Mesenchymal stem cell (in vitro differentiated cells and primary cell): Measurements from ENCODE around the gene SP2.
A peak's percentile ranks its signal among the peaks of the same experiment; 100 is the strongest.

Experiments
- DNase-seq: peaks from one replicate; pipeline ENCODE4 v3.0.0-alpha.2; 2013
- H2AFZ ChIP-seq: one replicate; pipeline ENCODE4 v1.6.1; 2013; ENCODE audit warnings: low read depth, mild to moderate bottlenecking, control low read depth, inconsistent platforms, low read length, moderate library complexity
- H2AK5ac ChIP-seq: 2 replicates; pipeline ENCODE4 v1.6.1; 2013; ENCODE audit warnings: low read length, moderate library complexity, mild to moderate bottlenecking, inconsistent platforms; ENCODE audit not compliant: severe bottlenecking
- H2BK120ac ChIP-seq: one replicate; pipeline ENCODE4 v1.6.1; 2013; ENCODE audit warnings: low read depth, mild to moderate bottlenecking, inconsistent platforms, low read length, moderate library complexity
- H2BK12ac ChIP-seq, 2 experiments: one replicate each; pipeline ENCODE4 v1.6.1; 2013; ENCODE audit warnings: inconsistent platforms in 2 of 2, low read length in 2 of 2, mild to moderate bottlenecking in 2 of 2, moderate library complexity in 2 of 2, control low read depth in 1 of 2
- H2BK15ac ChIP-seq: one replicate; pipeline ENCODE4 v1.6.1; 2013; ENCODE audit warnings: mild to moderate bottlenecking, low read depth, inconsistent platforms; ENCODE audit not compliant: poor library complexity, severe bottlenecking
- H2BK5ac ChIP-seq: 2 replicates; pipeline ENCODE4 v1.6.1; 2013; ENCODE audit warnings: low read depth, mild to moderate bottlenecking, low read length, control low read depth, inconsistent platforms; ENCODE audit not compliant: poor library complexity, severe bottlenecking
- H3K14ac ChIP-seq, 2 experiments: one replicate each; pipeline ENCODE4 v1.6.1; 2013; ENCODE audit warnings: inconsistent platforms in 2 of 2, low read length in 2 of 2, control low read depth in 1 of 2, mild to moderate bottlenecking in 1 of 2, moderate library complexity in 1 of 2
- H3K18ac ChIP-seq, 2 experiments: one replicate each; pipeline ENCODE4 v1.6.1; 2013; ENCODE audit warnings: inconsistent platforms in 2 of 2, low read length in 2 of 2, control low read depth in 1 of 2, low read depth in 1 of 2, mild to moderate bottlenecking in 1 of 2
- H3K23ac ChIP-seq, 2 experiments: one replicate each; pipeline ENCODE4 v1.6.1; 2013; ENCODE audit warnings: inconsistent platforms in 2 of 2, low read length in 2 of 2, mild to moderate bottlenecking in 2 of 2, moderate library complexity in 2 of 2, control low read depth in 1 of 2
- H3K27ac ChIP-seq: 2 replicates; pipeline ENCODE4 v1.5.1; 2013; ENCODE audit warnings: mild to moderate bottlenecking, moderate library complexity, low read length, control low read depth, inconsistent platforms; ENCODE audit not compliant: poor library complexity, severe bottlenecking
- H3K27me3 ChIP-seq, 2 experiments: 2 replicates each; pipeline versions ENCODE4 v1.6.1 to v1.7.0; 2013; ENCODE audit warnings: low read length in 2 of 2, mild to moderate bottlenecking in 2 of 2, moderate library complexity in 2 of 2, control low read depth in 1 of 2, inconsistent platforms in 1 of 2; ENCODE audit not compliant: control insufficient read depth in 1 of 2, insufficient read depth in 1 of 2
- H3K36me3 ChIP-seq, 2 experiments: 2 replicates each; pipeline versions ENCODE4 v1.6.1 to v1.7.0; 2013; ENCODE audit warnings: low read length in 2 of 2, control low read depth in 1 of 2, inconsistent platforms in 1 of 2, low read depth in 1 of 2, mild to moderate bottlenecking in 1 of 2; ENCODE audit not compliant: insufficient read depth in 2 of 2, control insufficient read depth in 1 of 2
- H3K4ac ChIP-seq, 2 experiments: one replicate each; pipeline ENCODE4 v1.6.1; 2013; ENCODE audit warnings: inconsistent platforms in 2 of 2, low read length in 2 of 2, mild to moderate bottlenecking in 2 of 2, moderate library complexity in 2 of 2, control low read depth in 1 of 2, low read depth in 1 of 2
- H3K4me1 ChIP-seq: 2 replicates; pipeline ENCODE4 v1.6.1; 2013; ENCODE audit warnings: low read depth, low read length, control low read depth; ENCODE audit not compliant: control insufficient read depth, insufficient read depth
- H3K4me2 ChIP-seq: 2 replicates; pipeline ENCODE4 v1.6.1; 2013; ENCODE audit warnings: low read length, mild to moderate bottlenecking, inconsistent platforms; ENCODE audit not compliant: poor library complexity, severe bottlenecking
- H3K4me3 ChIP-seq, 2 experiments: 2 replicates each; pipeline versions ENCODE4 v1.5.1 to v1.7.0; 2013; ENCODE audit warnings: low read length in 2 of 2, mild to moderate bottlenecking in 2 of 2, control low read depth in 1 of 2, low read depth in 1 of 2; ENCODE audit not compliant: insufficient read depth in 1 of 2
- H3K79me1 ChIP-seq: replicated peaks from 2 replicates; pipeline ENCODE4 v1.6.1; 2013; ENCODE audit warnings: mild to moderate bottlenecking, control low read depth, low read length, inconsistent platforms; ENCODE audit not compliant: poor library complexity, severe bottlenecking
- H3K9ac ChIP-seq: 2 replicates; pipeline ENCODE4 v1.7.0; 2013; ENCODE audit warnings: mild to moderate bottlenecking, low read length, moderate library complexity
- H3K9me3 ChIP-seq: 2 replicates; pipeline ENCODE4 v1.7.0; 2013; ENCODE audit warnings: mild to moderate bottlenecking, low read length; ENCODE audit not compliant: control insufficient read depth
- H4K8ac ChIP-seq: one replicate; pipeline ENCODE4 v1.6.1; 2013; ENCODE audit warnings: inconsistent platforms, mild to moderate bottlenecking, low read length, moderate library complexity
- H4K91ac ChIP-seq: one replicate; pipeline ENCODE4 v1.6.1; 2013; ENCODE audit warnings: mild to moderate bottlenecking, low read length, inconsistent platforms
- WGBS: methylation state at CpG from one replicate; pipeline ENCODE4 v1.1.7; 2013; ENCODE audit warnings: mixed read lengths; 5-methylcytosine and 5-hydroxymethylcytosine counted together

SP2 gene

DNA sequence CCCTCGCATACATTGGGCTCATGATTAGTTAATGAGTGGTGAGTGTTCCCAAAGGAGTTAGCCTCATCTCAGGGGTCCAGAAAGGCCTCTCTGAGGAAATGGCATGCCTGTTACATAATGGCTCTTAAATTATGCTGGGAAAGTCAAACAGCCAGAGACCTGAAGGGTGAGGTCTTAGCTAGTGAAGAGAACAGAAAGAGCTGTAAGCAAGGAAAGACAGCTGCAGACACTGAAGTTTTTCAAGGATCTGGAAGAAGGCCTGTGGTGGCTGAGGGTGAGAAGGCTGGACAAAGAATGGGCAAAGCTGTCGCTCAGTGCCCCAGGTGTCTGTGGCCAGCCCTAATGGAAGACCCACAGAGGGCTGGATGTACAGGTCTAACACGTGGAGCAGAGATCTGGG is 10.4 kb downstream of the SP2 start:
- Histone ChIP-seq H3K14ac (no peak overlapping the region), H2BK120ac (no peak overlapping the region), H2BK12ac (no peak overlapping the region), H3K4me3 (no peak overlapping the region), H2BK15ac (no peak overlapping the region), H4K91ac (no peak overlapping the region), H3K23ac (no peak overlapping the region), H3K79me1 (peaks cover 50% of the 10 kb centered on the region), H2BK5ac (no peak overlapping the region), H2AK5ac (peak overlapping the region; percentile 29), H3K4ac (no peak overlapping the region), H3K27ac (no peak overlapping the region), H3K4me2 (no peak overlapping the region), H3K18ac (no peak overlapping the region), H3K27me3 (no peaks in the 10 kb centered on the region), H3K4me1 (peaks cover 18% of the 10 kb centered on the region), H3K9me3 (no peaks in the 10 kb centered on the region), H2AFZ (no peak overlapping the region), H4K8ac (no peak overlapping the region), H3K9ac (no peak overlapping the region), H3K36me3 (peaks cover 1 to 4% of the 10 kb centered on the region in 2 experiments)
- 77% methylated on average over 3 of the region's 3 CpGs for WGBS
- DNase-seq = no peak

DNA sequence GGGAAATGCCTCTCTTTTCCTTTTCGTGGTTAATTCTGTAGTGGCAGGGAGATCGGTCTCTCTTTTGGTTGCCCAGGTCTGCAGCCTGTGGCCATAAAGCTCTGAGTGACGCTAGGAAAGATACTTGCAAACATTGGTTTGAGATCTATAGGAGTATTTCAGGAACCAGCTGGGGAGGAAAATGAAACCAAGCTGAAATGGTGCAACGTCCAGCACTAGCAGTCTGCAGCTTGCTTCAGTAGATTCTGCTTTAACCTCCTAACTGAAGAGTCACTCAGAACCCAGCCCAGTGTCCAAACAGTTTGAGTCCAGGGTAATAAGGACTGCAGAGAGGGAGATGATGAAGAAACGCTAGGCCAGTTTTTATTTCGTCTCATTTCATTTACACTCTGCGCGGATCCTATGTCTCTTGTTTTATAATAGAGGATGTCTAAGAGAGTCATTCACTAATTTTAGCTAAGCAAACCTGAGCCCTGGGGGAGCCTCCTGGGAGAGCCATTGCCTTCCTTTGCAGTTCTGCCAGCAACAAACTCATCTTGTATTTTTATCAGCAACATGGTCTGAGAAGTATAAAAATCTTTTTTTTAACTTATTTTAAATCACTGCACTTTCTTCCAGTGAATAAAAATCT is 12.0 kb downstream of the SP2 start:
- 90% methylated on average over 8 of the region's 8 CpGs for WGBS

DNA sequence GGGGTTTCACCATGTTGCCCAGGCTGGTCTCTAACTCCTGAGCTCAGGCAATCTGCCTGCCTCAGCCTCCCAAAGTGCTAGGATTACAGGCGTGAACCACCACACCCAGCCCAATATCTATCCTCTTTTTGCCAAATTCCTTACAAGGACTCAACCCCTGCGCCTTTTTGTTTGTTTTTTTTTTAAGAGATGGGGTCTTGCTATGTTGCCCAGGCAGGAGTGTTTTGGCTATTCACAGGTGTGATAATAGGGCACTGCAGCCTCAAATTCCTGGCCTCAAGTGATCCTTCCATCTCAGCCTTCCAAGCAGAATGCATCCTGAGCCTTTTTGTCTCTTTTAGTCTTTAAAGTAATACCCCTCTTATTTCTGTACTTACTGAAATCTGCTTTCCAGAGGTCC is 17.0 kb downstream of the SP2 start:
- Histone ChIP-seq H2BK120ac (no peak overlapping the region), H3K14ac (no peak overlapping the region), H4K91ac (no peak overlapping the region), H3K9me3 (no peaks in the 10 kb centered on the region), H3K18ac (no peak overlapping the region), H3K27ac (no peak overlapping the region), H3K4ac (no peak overlapping the region), H2BK5ac (no peak overlapping the region), H3K4me1 (no peaks in the 10 kb centered on the region), H3K4me3 (no peak overlapping the region), H2AK5ac (no peak overlapping the region), H3K23ac (no peak overlapping the region), H3K27me3 (no peaks in the 10 kb centered on the region), H3K9ac (no peak overlapping the region), H3K4me2 (no peak overlapping the region), H3K36me3 (peaks cover 15% of the 10 kb centered on the region in 2 experiments), H3K79me1 (peaks cover 25% of the 10 kb centered on the region), H2AFZ (no peak overlapping the region), H2BK12ac (no peak overlapping the region), H4K8ac (no peak overlapping the region), H2BK15ac (no peak overlapping the region)
- DNase-seq = no peak
- no CpG with 5 or more reads among the region's 2 CpGs for WGBS

More for the DNA sequence above, 12.0 kb downstream of the SP2 start:
- Histone ChIP-seq H2BK5ac (no peak overlapping the region), H3K14ac (no peak overlapping the region), H3K79me1 (peaks cover 42% of the 10 kb centered on the region), H3K4me2 (no peak overlapping the region), H3K27me3 (no peaks in the 10 kb centered on the region), H2BK120ac (no peak overlapping the region), H4K8ac (no peak overlapping the region), H3K18ac (no peak overlapping the region), H3K9ac (peak overlapping the region; percentile 53), H4K91ac (no peak overlapping the region), H2AFZ (no peak overlapping the region), H3K23ac (no peak overlapping the region), H3K9me3 (no peaks in the 10 kb centered on the region), H3K4me1 (peaks cover 15% of the 10 kb centered on the region), H3K4ac (no peak overlapping the region), H3K4me3 (peak overlapping the region in 1 of 2 experiments; percentile 56), H2BK12ac (no peak overlapping the region), H3K27ac (no peak overlapping the region), H3K36me3 (peaks cover 0 to 4% of the 10 kb centered on the region in 2 experiments), H2BK15ac (no peak overlapping the region), H2AK5ac (no peak overlapping the region)
- DNase-seq = no peak

DNA sequence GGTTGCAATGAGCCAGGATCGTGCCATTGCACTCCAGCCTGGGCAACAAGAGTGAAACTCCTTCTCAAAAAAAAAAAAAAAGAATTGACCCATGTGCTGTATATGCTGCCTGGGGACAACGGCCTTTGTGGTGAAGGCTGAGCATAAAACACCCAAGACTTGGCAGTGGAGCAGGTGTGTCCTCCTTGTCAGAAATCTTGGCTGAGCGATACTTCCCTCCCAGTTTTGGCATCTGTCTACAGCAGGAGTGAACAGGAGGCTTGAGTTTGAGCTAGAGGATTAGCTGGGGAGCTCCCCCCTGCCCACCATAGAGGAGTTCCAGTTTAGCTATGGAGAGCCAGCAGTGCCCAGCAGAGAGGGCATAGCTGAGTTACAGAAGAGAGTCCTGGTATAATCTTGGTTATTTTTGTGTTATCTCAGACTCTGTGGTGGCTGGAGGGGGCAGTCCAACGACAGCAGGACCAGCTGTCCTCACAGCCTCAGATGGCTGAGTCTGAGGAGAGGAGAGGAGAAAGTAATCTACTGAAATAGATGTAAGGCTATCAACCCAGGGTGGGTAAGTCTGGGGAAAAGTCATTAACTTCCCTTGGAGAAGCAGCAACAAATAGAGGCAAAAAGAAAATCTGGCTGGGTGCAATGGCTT is 18.4 kb downstream of the SP2 start:
- Histone ChIP-seq H3K18ac (no peak overlapping the region), H3K14ac (no peak overlapping the region), H3K23ac (no peak overlapping the region), H3K4ac (no peak overlapping the region), H2BK15ac (no peak overlapping the region), H2BK5ac (no peak overlapping the region), H4K91ac (no peak overlapping the region), H2BK12ac (no peak overlapping the region), H3K4me1 (no peaks in the 10 kb centered on the region), H3K9ac (no peak overlapping the region), H2AK5ac (no peak overlapping the region), H2AFZ (no peak overlapping the region), H4K8ac (no peak overlapping the region), H3K9me3 (no peaks in the 10 kb centered on the region), H3K79me1 (peaks cover 21% of the 10 kb centered on the region), H3K4me3 (no peak overlapping the region), H3K4me2 (no peak overlapping the region), H3K27me3 (no peaks in the 10 kb centered on the region), H3K27ac (no peak overlapping the region), H3K36me3 (peaks cover 15 to 19% of the 10 kb centered on the region in 2 experiments), H2BK120ac (no peak overlapping the region)
- no peak for DNase-seq
- 77% methylated on average over 4 of the region's 4 CpGs for WGBS
